HG03558 (cell line): ENCODE data around the gene GPR137.
"Not testable (repeated sequence)": the region's sequence is repeated elsewhere in the genome, so short reads cannot be mapped to it uniquely, and the experiment has no call there.

Source experiments
- ATAC-seq: cut with Tn5 transposase; IDR thresholded peaks from one replicate; pipeline ENCODE4 v1.9.1; 2021; ENCODE audit warnings: moderate number of reproducible peaks; ENCODE audit not compliant: unreplicated experiment; ENCODE audit errors: extremely low read depth

Gene GPR137

DNA sequence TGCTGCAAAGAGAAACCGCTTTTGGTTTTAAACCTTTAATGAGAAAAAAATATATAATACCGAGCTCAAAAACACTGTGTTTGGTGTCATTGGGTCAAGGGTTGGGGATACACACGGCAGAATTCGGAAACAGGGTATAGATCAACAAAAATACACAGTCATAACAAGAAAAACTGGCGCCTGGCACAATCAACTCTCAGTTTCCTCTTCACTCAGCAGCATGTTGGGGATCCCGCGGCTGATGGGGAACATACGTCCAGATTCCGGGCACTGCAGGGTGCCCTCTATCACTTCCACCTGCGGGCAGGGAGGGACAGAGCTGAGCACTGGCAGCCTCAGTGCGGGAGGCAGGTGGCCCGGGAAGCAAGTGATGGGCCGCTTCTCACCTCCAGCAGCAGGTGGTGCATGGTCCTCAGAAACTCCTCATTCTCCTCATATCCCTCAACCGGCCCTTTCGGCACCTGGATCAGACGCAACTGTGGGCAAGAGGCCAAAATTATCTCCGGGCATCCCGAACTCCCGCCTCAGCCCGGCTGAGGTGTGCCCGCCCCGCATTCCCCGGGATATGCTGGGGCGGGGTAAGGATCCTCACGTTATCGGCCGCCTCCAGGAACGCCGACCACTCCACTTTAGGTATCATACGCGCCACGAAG lies 31.1 kb downstream of the GPR137 start:
- no peak for ATAC-seq

DNA sequence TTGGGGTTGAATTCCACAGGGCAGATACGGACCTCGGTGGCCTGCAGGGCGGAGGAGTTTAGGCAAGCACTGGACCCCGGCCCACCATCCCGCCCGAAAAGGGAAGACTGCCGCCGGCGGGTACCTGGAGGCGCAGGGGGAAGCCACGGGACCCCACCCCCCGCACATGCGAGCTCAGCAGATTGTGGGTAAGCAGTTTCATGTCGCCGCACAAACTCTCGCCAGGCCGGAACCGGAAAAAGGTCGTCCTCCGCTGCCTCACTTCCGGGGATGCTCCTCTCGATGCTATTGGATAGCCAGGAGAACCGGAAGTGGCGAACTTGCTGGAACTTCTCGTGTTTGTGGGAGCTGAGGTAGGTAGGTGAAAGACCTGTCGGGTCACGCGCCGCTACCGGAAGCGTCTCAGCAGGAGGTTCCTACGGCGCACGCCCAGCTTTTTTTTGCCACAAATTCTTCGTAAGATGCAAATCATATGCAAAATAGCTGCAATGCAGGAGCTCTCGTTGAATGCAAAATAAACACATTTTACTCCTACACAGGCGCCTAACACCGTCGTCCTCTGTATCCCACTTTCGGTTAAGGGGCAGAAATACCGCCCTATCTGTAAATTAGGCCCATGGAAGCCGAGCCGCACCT lies 31.8 kb downstream of the GPR137 start, which contains the start of gene TRMT112:
TRMT112 (minus strand) TSS at position 235 of the 636 bp plus-strand sequence; CDS start at position 202, 33 bp downstream.
- ATAC-seq, result peak; percentile 24

DNA sequence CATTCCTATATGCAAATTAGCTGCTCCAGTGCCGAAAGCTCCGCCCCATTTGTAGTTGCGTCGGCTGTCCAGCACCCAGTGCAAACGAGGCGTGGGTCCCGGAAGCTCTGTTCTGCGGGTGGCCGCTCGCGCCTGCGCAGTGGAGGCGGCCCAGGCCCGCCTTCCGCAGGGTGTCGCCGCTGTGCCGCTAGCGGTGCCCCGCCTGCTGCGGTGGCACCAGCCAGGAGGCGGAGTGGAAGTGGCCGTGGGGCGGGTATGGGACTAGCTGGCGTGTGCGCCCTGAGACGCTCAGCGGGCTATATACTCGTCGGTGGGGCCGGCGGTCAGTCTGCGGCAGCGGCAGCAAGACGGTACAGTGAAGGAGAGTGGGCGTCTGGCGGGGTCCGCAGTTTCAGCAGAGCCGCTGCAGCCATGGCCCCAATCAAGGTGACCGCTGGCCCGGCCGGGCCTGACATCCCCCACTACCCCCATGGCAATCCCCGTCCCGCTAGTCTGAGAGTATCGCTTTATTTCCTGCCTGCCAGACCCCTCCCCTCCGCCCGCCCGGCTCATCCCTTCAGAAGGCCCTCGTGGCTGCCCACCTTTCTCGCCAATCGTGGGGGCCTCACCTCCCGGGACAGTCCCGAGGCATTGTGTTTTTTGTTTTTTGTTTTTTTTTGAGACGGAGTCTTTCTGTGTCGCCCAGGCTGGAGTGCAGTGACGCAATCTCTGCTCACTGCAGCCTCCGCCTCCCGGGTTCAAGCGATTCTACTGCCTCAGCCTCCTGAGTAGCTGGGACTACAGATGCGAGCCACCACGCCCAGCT lies 32.5 kb downstream of the GPR137 start, which contains the start of gene PRDX5:
PRDX5 (plus strand) TSS at position 161 of the 805 bp plus-strand sequence; CDS start at position 256, 95 bp downstream.
- ATAC-seq, result peak; percentile 56

DNA sequence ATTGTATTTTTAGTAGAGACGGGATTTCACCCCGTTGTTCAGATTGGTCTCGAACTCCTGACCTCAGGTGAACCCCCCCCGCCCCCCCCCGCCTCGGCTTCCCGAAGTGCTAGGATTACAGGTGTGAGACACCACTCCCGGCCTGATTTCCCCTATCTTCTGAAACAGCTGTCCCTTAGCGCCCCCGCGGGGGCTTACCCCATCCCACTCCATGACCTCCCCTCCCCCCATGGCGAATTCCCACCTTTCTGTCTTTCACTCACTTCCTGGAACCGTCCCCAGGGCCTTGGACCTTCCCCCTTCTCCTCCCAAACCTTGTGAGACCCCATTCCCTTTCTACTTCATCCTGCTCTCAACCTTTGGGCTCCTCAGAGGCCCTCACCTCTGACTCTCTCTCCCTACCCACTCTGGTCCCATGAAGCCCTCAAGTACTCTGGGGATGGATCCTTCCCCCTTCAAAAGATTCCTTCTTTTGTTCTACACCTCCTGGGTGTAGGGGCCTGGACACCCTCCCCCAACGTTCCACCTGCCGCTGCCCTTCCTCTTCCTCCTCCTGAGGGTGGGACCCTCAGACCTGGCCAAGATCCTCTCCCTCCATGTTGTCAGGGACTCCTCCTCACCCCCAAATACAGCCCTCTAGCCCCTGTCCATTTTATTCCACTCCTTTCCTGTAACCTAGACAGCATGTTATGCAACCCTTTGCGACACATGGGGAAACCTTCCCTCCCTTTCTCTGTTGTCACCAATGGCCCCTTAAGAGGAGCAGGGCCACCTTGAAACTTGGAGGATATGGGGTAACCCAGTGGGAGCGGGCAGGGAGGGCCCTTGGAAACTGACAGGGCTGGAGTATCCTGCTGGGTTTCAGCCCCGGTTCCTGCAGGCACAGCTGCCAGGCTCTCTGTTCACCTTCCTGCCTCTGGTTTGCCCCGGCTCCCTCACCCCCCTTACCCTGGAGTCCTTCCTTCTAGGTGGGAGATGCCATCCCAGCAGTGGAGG lies 33.4 kb downstream of the GPR137 start:
- no peak for ATAC-seq

DNA sequence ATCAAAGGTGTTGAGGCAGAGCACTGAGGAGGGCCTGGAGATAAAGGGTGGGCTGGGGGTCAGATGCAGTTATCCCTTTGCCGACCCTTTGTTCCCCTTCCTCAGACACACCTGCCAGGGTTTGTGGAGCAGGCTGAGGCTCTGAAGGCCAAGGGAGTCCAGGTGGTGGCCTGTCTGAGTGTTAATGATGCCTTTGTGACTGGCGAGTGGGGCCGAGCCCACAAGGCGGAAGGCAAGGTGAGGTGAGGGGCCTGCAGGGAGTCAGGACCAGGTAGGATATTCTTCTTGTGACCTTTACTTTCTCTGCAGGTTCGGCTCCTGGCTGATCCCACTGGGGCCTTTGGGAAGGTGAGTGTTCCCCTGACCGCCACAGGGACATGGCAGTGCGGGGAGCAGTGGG lies 34.9 kb downstream of the GPR137 start:
- ATAC-seq, result no peak

DNA sequence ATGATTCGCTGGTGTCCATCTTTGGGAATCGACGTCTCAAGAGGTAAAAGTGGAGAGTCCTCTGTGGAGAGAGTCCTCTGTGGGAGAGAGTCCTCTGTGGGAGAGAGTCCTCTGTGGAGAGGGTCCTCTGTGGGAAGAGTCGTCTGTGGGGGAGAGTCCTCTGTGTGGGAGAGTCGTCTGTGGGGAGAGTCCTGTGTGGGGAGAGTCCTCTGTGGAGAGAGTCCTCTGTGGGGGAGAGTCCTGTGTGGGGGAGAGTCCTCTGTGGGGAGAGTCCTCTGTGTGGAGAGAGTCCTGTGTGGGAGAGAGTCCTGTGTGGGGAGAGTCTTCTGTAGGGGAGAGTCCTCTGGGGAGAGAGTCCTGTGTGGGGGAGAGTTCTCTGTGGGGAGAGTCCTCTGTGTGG lies 35.4 kb downstream of the GPR137 start:
- ATAC-seq, result no peak

DNA sequence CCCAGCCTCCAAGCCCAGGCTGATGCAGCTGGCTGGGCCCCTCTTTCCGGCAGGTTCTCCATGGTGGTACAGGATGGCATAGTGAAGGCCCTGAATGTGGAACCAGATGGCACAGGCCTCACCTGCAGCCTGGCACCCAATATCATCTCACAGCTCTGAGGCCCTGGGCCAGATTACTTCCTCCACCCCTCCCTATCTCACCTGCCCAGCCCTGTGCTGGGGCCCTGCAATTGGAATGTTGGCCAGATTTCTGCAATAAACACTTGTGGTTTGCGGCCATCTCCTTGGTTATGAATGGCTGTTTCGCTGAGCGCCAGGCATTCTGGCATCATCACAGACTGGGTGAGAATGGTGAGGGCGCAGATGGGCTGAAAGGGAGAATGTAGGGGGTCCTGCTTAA lies 35.9 kb downstream of the GPR137 start:
- no peak for ATAC-seq

DNA sequence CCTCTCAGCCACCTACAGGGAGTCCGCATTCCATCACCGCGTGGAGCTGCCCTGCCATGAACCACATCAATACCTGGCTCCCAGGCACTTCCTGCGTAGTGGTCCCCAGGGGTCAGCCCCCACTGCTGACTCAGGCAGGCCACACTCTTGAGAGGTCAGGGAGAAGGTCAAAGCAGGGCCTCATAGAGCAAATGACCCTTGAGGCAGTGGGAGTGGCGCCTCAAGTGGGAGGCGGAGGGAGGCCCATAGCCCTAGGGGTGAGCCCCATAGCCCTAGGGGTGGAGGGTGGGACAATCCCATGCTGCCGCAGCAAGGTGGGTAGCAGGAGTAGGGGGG lies 37.2 kb downstream of the GPR137 start:
- no peak for ATAC-seq

DNA sequence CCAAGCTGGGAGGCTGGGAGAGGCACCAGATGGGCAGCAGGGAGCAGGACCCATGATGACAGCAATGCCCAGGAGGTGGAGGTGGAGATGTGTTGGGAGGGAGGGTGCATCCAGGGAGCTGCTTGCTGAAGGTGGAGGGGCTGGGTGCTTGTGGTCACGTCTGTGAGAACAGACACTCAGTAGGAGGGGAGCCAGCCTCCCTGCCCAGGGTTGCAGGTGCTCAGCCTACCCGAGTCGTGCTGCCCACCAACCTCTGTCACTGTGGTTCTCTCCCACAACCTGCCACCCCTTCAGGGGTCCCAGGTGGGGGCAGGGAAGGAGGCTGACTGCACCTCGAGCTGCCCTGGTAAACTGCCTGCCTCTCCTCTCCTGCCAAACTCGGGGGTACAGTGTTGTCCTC lies 37.7 kb downstream of the GPR137 start:
- no peak for ATAC-seq

DNA sequence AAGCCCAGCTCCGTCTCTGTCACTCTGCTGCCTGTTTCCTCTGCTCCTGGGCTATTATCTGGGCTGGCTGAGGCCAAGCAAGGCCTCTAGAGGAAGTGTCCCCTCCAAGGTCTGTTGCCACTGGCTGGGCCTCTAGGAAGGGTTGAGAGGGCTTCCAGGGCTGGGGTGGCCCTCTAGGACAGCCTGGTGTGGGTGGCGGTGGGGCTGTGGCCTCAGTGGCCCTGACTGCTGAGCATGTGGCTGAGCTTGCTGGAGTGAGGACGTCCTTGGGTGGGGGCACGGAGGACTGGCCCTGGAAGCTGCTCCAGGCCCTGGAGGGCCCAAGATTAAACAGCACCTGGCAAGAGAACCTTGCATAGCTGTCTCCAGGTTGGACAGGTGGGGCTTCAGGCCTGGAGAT lies 38.3 kb downstream of the GPR137 start:
- not testable (repeated sequence) for ATAC-seq

DNA sequence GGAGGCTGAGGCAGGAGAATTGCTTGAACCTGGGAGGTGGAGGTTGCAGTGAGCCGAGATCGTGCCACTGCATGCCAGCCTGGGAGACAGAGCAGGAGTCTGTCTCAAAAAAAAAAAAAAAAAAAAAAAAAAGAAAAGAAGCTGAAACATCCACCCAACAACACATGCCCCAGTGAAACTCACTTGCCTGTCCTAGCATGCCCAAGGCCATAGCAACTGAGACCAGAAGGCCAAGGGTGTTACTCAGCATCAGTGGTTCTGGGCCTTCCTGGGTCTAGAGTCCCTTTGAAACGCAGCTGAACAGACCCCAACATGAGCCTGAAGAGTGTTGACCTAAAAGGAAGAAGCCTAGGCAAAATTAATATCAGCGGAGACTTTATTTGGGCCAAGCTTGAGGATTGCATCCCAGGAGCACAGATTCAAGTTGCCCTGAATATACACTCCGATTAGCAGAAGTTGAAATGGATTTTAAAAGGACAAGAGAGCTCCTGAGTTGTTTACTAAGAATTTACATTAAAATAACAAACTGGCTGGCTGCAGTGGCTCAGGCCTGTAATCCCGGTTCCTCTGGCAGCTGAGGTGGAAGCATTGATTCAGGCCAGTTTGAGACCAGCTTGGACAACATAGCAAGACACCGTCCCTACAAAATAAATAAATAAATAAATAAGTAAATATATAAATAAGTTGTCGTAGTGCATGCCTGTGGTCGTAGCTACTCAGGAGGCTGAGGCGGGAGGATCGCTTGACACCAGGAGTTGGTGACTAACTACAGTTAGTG lies 39.2 kb downstream of the GPR137 start:
- ATAC-seq, result no peak

DNA sequence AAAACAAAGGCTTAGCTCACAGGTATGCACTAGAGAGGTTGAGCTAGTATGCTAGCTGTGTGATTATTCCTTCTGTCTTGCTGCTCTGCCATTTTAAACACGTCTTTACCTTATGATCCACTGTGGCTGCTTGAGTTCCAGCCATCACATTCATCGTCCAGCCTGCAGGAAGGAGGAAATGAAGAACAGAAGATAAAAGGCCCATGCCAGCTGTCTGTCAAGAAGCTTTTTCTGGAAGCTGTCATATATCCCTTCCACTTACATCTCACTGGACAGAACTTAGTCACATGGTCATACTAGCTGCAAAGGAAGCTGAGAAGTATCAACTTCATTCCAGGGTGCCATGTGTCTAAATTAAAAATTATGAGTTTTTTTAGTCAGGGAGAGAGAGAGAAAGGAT lies 41.7 kb downstream of the GPR137 start:
- no peak for ATAC-seq

DNA sequence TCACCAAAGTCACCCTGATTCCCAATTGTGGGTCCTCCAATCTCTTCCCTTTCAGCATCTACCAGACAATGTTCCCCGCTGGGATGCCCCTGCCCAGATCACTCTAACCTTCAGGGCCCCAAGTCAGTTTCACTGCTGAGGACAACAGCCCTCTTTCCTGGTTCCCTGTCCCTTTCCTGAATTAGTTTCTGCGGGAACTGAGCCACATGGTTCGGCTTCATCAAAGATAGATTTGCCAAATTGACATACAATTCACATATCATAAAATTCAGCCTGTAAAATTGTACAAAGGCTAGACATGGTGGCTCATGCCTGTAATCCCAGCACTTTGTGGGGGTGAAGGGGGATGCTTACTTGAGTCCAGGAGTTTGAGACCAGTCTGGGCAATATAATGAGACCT lies 42.3 kb downstream of the GPR137 start:
- ATAC-seq, result no peak

DNA sequence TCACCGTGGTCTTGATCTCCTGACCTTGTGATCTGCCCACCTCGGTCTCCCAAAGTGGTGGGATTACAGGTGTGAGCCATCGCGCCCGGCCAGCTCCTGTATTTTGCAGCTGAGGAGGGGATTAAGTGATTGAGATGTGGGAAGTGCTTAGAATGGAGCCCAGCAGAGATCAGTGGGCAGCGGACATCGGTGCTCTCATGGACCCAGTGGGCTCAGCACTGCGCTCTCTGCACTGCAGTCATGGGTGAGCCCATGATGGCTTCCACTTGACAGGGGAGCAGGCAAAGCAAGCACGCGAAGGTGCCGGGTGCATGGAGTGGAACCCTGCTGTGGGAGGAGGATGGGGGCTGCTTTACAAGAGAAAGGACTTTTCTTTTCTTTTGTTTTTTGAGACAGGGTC lies 45.2 kb downstream of the GPR137 start:
- no peak for ATAC-seq

DNA sequence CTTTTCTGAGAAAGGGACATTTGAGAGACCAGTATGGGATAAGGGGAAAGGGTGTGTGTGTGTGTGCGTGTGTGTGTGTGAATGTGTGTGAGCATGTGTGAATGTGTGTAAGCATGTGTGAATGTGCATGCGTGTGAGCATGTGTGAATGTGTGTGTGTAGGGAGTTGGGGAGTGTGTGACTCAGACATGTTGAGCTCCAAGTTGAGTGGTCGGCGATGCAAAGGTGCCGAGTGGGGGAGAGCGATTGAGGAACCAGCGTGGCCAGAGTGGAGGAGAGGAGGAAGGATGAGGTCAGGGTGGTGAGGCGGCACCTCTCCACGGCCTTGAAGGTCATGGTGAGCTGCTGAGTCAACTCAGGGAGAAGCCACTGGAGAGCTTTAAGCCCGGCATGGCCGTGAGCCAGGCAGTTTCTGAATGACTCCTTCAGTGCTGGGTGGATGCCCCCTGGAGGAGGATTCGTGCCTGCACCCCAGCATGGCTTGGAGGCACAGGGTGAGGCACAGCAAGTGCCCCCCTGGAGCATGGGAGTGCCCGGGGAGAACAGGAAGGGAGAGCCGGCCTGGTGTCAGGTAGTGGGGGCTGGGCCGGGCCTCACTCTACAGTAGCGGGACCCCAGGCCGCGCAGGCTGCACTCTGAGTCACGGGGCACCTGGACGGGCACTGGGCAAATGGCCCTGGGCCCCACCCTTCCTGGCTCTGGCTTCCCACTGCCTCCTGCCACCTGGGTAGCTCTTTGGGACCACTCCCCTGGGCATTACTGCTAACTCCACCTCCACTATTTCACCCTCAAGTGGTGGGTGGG lies 46.1 kb downstream of the GPR137 start:
- peak; percentile 50 for ATAC-seq

DNA sequence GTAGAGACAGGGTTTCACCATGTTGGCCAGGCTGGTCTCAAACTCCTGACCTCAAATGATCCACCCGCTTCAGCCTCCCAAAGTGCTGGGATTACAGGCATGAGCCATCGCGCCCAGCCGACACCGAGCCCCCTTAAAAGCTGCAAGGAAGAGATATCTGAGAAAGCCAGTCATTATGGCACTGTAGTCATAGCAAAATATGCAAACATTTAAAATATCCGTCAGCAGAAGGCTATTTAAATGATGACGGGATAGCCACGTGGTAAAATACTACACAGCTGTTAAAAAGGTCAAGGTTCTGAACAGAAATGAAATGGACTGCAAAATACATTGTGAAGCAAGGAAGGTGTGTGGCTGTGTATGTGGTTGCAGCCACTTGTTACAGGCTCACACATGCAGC lies 47.9 kb downstream of the GPR137 start:
- ATAC-seq, result no peak

DNA sequence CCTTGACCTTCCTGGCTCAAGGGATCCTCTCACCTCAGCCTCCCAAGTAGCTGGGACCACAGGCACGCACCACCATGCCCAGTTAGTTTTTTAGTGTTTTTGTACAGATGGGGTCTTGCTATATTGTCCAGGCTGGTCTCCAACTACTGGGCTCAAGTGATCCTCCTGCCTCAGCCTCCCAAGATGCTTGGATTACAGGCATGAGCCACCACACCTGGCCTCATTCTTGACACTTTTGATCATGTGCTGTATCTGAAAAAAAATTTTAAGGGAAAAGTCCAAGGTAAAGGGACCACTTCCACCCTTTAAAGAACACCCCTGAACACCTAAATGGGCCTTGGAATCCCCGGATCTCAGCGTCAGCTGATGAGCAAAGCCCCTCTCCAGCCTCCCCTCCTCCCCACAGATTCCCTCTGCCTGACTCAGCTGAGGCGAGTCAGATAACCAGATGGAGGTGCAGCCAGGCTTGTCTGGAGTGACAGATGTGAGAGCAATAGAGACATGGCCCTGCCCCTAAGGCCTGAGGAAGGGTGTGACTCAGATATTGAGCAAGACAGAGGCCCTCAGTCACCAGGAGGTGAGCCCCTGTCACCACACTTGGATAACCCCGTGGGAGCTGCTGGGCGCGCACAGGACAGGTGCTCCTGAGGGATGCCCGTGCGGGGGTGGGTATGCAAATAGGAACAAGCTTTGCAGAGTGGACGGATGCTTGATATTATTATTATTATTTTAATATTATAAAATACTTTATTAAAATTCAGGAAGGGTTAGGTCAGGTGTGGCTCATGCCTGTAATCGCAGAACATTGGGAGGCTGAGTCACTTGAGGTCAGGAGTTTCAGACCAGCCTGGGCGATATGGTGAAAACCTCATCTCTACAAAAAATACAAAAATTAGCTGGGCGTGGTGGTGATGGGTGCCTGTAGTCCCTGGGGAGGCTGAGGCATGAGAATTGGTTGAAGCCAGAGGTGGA lies 49.4 kb downstream of the GPR137 start:
- peak; percentile 40 for ATAC-seq
